Activated CD8-positive, alpha-beta memory T cell treated with anti-CD3 and anti-CD28 coated beads, Interleukin-2, amount 50 U/mL, for 24 hours (primary cell): ENCODE data around the gene DTNBP1.

Experiments used
- DNase-seq: peaks from one replicate; pipeline ENCODE4 v3.0.0-alpha.2; 2020; ENCODE audit errors: extremely low read depth

Gene DTNBP1

GRCh38 chr6:15515226-15515625 lies 147.6 kb downstream of the DTNBP1 start:
- no peak for DNase-seq

GRCh38 chr6:15513801-15514711 lies 148.8 kb downstream of the DTNBP1 start:
- no peak for DNase-seq

- no peak for DNase-seq
Measured at GRCh38 chr6:15513131-15513771, 149.6 kb downstream of the DTNBP1 start.

- DNase-seq: no peak
Measured at GRCh38 chr6:15512721-15513120, 150.1 kb downstream of the DTNBP1 start.

GRCh38 chr6:15512126-15512525 lies 150.7 kb downstream of the DTNBP1 start:
- DNase-seq: no peak

GRCh38 chr6:15511248-15512125 lies 151.3 kb downstream of the DTNBP1 start:
- no peak for DNase-seq

- DNase-seq: no peak
Measured at GRCh38 chr6:15510536-15511247, 152.1 kb downstream of the DTNBP1 start.

- DNase-seq: no peak
Measured at GRCh38 chr6:15510121-15510520, 152.7 kb downstream of the DTNBP1 start.

- DNase-seq: no peak
Measured at GRCh38 chr6:15509335-15509933, 153.4 kb downstream of the DTNBP1 start.

GRCh38 chr6:15508931-15509330 lies 153.9 kb downstream of the DTNBP1 start:
- DNase-seq: no peak

GRCh38 chr6:15508441-15508871 lies 154.4 kb downstream of the DTNBP1 start:
- no peak for DNase-seq

- no peak for DNase-seq
Measured at GRCh38 chr6:15507746-15508145, 155.1 kb downstream of the DTNBP1 start.

- DNase-seq: no peak
Measured at GRCh38 chr6:15507221-15507620, 155.6 kb downstream of the DTNBP1 start.

GRCh38 chr6:15506066-15506465 lies 156.8 kb downstream of the DTNBP1 start:
- no peak for DNase-seq

- no peak for DNase-seq
Measured at GRCh38 chr6:15505463-15505918, 157.3 kb downstream of the DTNBP1 start.

- no peak for DNase-seq
Measured at GRCh38 chr6:15504581-15505350, 158.1 kb downstream of the DTNBP1 start.

GRCh38 chr6:15504040-15504495 lies 158.8 kb downstream of the DTNBP1 start:
- DNase-seq: no peak

GRCh38 chr6:15503346-15503680 lies 159.5 kb downstream of the DTNBP1 start:
- DNase-seq: no peak

GRCh38 chr6:15502446-15503345 lies 160.1 kb downstream of the DTNBP1 start:
- DNase-seq: no peak
